ENCODE measurements around the gene TM6SF1.
"Not testable (repeated sequence)": the region's sequence is repeated elsewhere in the genome, so short reads cannot be mapped to it uniquely, and the experiment has no call there.

DNA sequence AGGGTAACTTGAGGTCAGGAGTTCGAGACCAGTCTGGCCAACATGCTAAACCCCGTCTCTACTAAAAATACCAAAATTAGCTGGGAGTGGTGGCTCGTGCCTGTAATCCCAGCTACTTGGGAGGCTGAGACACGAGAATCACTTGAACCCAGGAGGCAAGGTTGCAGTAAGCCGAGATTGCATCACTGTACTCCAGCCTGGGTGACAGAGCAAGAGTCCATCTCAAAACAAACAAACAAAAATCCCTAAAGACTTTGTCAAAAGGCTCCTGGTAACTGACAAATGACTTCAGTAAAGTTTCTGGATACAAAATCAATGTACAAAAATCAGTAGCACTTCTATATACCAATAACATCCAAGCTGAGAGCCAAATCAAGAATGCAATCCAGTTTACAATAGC, 62.1 kb downstream of the TM6SF1 start:
- TF ChIP-seq, protein P1, sequence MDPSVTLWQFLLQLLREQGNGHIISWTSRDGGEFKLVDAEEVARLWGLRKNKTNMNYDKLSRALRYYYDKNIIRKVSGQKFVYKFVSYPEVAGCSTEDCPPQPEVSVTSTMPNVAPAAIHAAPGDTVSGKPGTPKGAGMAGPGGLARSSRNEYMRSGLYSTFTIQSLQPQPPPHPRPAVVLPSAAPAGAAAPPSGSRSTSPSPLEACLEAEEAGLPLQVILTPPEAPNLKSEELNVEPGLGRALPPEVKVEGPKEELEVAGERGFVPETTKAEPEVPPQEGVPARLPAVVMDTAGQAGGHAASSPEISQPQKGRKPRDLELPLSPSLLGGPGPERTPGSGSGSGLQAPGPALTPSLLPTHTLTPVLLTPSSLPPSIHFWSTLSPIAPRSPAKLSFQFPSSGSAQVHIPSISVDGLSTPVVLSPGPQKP (IDR thresholded peaks at IDR 0.05; ENCODE audit: borderline replicate concordance, low read depth, low read length) = not testable (repeated sequence)
- TF ChIP-seq, protein P2, sequence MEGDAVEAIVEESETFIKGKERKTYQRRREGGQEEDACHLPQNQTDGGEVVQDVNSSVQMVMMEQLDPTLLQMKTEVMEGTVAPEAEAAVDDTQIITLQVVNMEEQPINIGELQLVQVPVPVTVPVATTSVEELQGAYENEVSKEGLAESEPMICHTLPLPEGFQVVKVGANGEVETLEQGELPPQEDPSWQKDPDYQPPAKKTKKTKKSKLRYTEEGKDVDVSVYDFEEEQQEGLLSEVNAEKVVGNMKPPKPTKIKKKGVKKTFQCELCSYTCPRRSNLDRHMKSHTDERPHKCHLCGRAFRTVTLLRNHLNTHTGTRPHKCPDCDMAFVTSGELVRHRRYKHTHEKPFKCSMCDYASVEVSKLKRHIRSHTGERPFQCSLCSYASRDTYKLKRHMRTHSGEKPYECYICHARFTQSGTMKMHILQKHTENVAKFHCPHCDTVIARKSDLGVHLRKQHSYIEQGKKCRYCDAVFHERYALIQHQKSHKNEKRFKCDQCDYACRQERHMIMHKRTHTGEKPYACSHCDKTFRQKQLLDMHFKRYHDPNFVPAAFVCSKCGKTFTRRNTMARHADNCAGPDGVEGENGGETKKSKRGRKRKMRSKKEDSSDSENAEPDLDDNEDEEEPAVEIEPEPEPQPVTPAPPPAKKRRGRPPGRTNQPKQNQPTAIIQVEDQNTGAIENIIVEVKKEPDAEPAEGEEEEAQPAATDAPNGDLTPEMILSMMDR (conservative IDR thresholded peaks at IDR 0.05; ENCODE audit: low read depth, low read length) = not testable (repeated sequence)
- TF ChIP-seq NFE2L2 (IDR thresholded peaks at IDR 0.05; ENCODE audit: low read depth, low read length); BHLHE40 (IDR thresholded peaks at IDR 0.05; ENCODE audit: low read depth, low read length); RAD21 (IDR thresholded peaks at IDR 0.05; ENCODE audit: low read length); MAFK (IDR thresholded peaks at IDR 0.05; ENCODE audit: low read depth, low read length); FOS (IDR thresholded peaks at IDR 0.05; ENCODE audit: low read depth, low read length): not testable (repeated sequence)
